ENCODE measurements around the gene NDUFC2. TPM values are rescaled to one million over a fixed set of nuclear protein-coding genes. Genes with fewer than 3 reads are reported as not detected.

Gene NDUFC2
- total RNA-seq (67.9 TPM), polyA plus RNA-seq (193 TPM)

- peak within 1 kb of the TSS; percentile 91 for H3K27ac ChIP-seq (ENCODE audit: low read depth)
- peaks cover 2% of the 10 kb centered on the region for H3K4me1 ChIP-seq (ENCODE audit: insufficient read depth)
- under 1% methylated on average over 68 of the region's 68 CpGs for WGBS
- peak; percentile 55 for DNase-seq (ENCODE audit: extremely low spot score)
- peak within 1 kb of the TSS; percentile 90 for H3K4me3 ChIP-seq (ENCODE audit: low read depth, low read length)
- no peaks in the 10 kb centered on the region for H3K36me3 ChIP-seq (ENCODE audit: insufficient read depth)
Measured at GRCh38 chr11:78079232-78080083, at the start of gene NDUFC2. Gene NDUFC2 (minus strand): TSS chr11:78079862. CDS start chr11:78079744, 118 bp downstream.

GRCh38 chr11:78127403-78127802, 47.7 kb upstream of the NDUFC2 start:
- Histone ChIP-seq H3K27ac (ENCODE audit: low read depth) (no peak overlapping the region), H3K4me3 (ENCODE audit: low read depth, low read length) (no peak overlapping the region), H3K36me3 (ENCODE audit: insufficient read depth) (no peaks in the 10 kb centered on the region), H3K4me1 (ENCODE audit: insufficient read depth) (no peaks in the 10 kb centered on the region)
- WGBS, result 99% methylated on average over 3 of the region's 3 CpGs
- no peak for DNase-seq (ENCODE audit: extremely low spot score)

- WGBS, result 84% methylated on average over 6 of the region's 6 CpGs
- no peak for DNase-seq (ENCODE audit: extremely low spot score)
- Histone ChIP-seq H3K27ac (ENCODE audit: low read depth) (no peak overlapping the region), H3K4me1 (ENCODE audit: insufficient read depth) (no peaks in the 10 kb centered on the region), H3K36me3 (ENCODE audit: insufficient read depth) (peaks cover 4% of the 10 kb centered on the region), H3K4me3 (ENCODE audit: low read depth, low read length) (no peak overlapping the region)
Measured at GRCh38 chr11:78112582-78113275, 33.1 kb upstream of the NDUFC2 start.

- WGBS, result 97% methylated on average over 2 of the region's 2 CpGs
- DNase-seq (ENCODE audit: extremely low spot score), result no peak
- H3K27ac ChIP-seq (ENCODE audit: low read depth), result no peak overlapping the region
- no peaks in the 10 kb centered on the region for H3K4me1 ChIP-seq (ENCODE audit: insufficient read depth)
- H3K4me3 ChIP-seq (ENCODE audit: low read depth, low read length), result no peak overlapping the region
- H3K36me3 ChIP-seq (ENCODE audit: insufficient read depth), result peaks cover 4% of the 10 kb centered on the region
Measured at GRCh38 chr11:78111298-78111697, 31.6 kb upstream of the NDUFC2 start.

GRCh38 chr11:78110830-78111229, 31.2 kb upstream of the NDUFC2 start:
- H3K4me3 ChIP-seq (ENCODE audit: low read depth, low read length), result no peak overlapping the region
- no peaks in the 10 kb centered on the region for H3K4me1 ChIP-seq (ENCODE audit: insufficient read depth)
- DNase-seq (ENCODE audit: extremely low spot score), result no peak
- no peak overlapping the region for H3K27ac ChIP-seq (ENCODE audit: low read depth)
- 94% methylated on average over 2 of the region's 2 CpGs for WGBS
- peaks cover 4% of the 10 kb centered on the region for H3K36me3 ChIP-seq (ENCODE audit: insufficient read depth)

GRCh38 chr11:78110351-78110750, 30.7 kb upstream of the NDUFC2 start:
- Histone ChIP-seq H3K4me1 (ENCODE audit: insufficient read depth) (no peaks in the 10 kb centered on the region), H3K4me3 (ENCODE audit: low read depth, low read length) (no peak overlapping the region), H3K36me3 (ENCODE audit: insufficient read depth) (peaks cover 4% of the 10 kb centered on the region), H3K27ac (ENCODE audit: low read depth) (no peak overlapping the region)
- WGBS, result 89% methylated on average over 5 of the region's 5 CpGs
- no peak for DNase-seq (ENCODE audit: extremely low spot score)

GRCh38 chr11:78109081-78110015, 29.7 kb upstream of the NDUFC2 start:
- H3K36me3 ChIP-seq (ENCODE audit: insufficient read depth), result peaks cover 4% of the 10 kb centered on the region
- no peak overlapping the region for H3K27ac ChIP-seq (ENCODE audit: low read depth)
- no peak for DNase-seq (ENCODE audit: extremely low spot score)
- 47% methylated on average over 3 of the region's 3 CpGs for WGBS
- no peak overlapping the region for H3K4me3 ChIP-seq (ENCODE audit: low read depth, low read length)
- no peaks in the 10 kb centered on the region for H3K4me1 ChIP-seq (ENCODE audit: insufficient read depth)

- DNase-seq (ENCODE audit: extremely low spot score), result no peak
- Histone ChIP-seq H3K27ac (ENCODE audit: low read depth) (no peak overlapping the region), H3K4me1 (ENCODE audit: insufficient read depth) (no peaks in the 10 kb centered on the region), H3K36me3 (ENCODE audit: insufficient read depth) (peaks cover 4% of the 10 kb centered on the region), H3K4me3 (ENCODE audit: low read depth, low read length) (no peak overlapping the region)
- 89% methylated on average over 2 of the region's 2 CpGs for WGBS
Measured at GRCh38 chr11:78100676-78101472, 21.2 kb upstream of the NDUFC2 start.

GRCh38 chr11:78100261-78100660, 20.6 kb upstream of the NDUFC2 start:
- WGBS, result 74% methylated on average over 5 of the region's 5 CpGs
- no peak for DNase-seq (ENCODE audit: extremely low spot score)
- H3K36me3 ChIP-seq (ENCODE audit: insufficient read depth), result peaks cover 4% of the 10 kb centered on the region
- H3K27ac ChIP-seq (ENCODE audit: low read depth), result no peak overlapping the region
- H3K4me3 ChIP-seq (ENCODE audit: low read depth, low read length), result no peak overlapping the region
- no peaks in the 10 kb centered on the region for H3K4me1 ChIP-seq (ENCODE audit: insufficient read depth)

- WGBS, result 87% methylated on average over 4 of the region's 4 CpGs
- H3K4me3 ChIP-seq (ENCODE audit: low read depth, low read length), result no peak overlapping the region
- DNase-seq (ENCODE audit: extremely low spot score), result no peak
- no peaks in the 10 kb centered on the region for H3K4me1 ChIP-seq (ENCODE audit: insufficient read depth)
- H3K36me3 ChIP-seq (ENCODE audit: insufficient read depth), result peaks cover 4% of the 10 kb centered on the region
- no peak overlapping the region for H3K27ac ChIP-seq (ENCODE audit: low read depth)
Measured at GRCh38 chr11:78099666-78100065, 20.0 kb upstream of the NDUFC2 start.

- WGBS, result 94% methylated on average over 7 of the region's 7 CpGs
- Histone ChIP-seq H3K27ac (ENCODE audit: low read depth) (no peak overlapping the region), H3K4me3 (ENCODE audit: low read depth, low read length) (no peak overlapping the region), H3K36me3 (ENCODE audit: insufficient read depth) (peaks cover 4% of the 10 kb centered on the region), H3K4me1 (ENCODE audit: insufficient read depth) (no peaks in the 10 kb centered on the region)
- DNase-seq (ENCODE audit: extremely low spot score), result no peak
Measured at GRCh38 chr11:78097666-78098385, 18.2 kb upstream of the NDUFC2 start.

GRCh38 chr11:78094250-78094649, 14.6 kb upstream of the NDUFC2 start:
- H3K4me3 ChIP-seq (ENCODE audit: low read depth, low read length), result no peak overlapping the region
- no peaks in the 10 kb centered on the region for H3K4me1 ChIP-seq (ENCODE audit: insufficient read depth)
- H3K36me3 ChIP-seq (ENCODE audit: insufficient read depth), result no peaks in the 10 kb centered on the region
- 93% methylated on average over 2 of the region's 2 CpGs for WGBS
- H3K27ac ChIP-seq (ENCODE audit: low read depth), result no peak overlapping the region
- no peak for DNase-seq (ENCODE audit: extremely low spot score)

Data from urinary bladder (tissue), 4 donors.